NCI-H2171 (cell line): Measurements from ENCODE around the gene DCLK2.
A peak's percentile ranks its signal among the peaks of the same experiment; 100 is the strongest.

ENCODE experiments used
- DNase-seq: peaks from one replicate; lab custom pipeline; 2025; lab: John Stamatoyannopoulos, UW

Gene DCLK2

DNA sequence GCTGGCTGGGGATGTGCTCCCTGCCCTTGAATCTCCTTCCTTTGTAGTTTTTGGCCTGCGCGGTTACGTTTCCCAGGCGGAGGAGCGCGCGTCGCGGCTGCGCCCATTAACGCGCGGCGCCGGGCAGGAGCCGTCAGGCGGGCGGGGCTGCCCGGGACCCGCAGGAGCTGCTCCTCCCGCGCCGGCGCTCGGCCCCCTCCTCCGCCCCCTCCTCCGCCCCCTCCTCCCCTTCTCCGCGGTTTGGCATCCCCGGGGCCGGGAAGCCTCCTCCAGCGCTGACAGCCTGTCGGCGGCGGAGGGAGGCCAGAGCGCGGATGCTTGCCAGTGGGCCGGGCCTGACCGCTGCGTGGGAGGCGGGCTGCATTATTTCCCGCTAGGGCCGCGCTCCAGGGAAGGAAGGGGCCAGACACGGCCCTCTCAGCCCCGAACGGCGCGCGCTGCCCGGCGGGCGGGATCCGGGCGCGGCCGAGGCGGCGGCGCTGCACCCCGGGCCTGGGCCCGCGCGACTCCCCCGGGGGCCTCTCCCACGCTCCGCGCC is at the start of gene DCLK2:
Gene DCLK2 (plus strand): TSS at position 405 of the 538 bp plus-strand sequence. CDS start 583 bp downstream, outside the sequence.
- DNase-seq, result peak; percentile 60

DNA sequence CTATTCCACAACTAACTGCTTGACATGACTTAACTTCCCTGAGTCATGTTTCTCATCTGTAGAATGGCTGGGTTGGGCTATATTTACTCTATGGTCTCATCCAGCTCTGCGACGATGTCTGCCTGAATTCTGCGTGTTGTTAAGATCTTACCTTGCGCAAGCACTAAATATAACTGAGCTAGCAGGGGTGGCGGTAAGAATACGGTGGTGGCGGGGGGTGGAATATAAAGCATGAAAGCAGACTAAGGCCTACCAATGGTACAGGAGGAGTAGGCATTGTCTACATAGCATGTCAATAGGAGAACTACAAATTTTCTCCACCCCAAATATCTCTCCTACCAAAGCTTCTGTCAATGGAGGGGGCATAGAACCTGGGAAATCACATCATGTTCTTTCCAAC is 45.7 kb upstream of the DCLK2 start:
- no peak for DNase-seq

DNA sequence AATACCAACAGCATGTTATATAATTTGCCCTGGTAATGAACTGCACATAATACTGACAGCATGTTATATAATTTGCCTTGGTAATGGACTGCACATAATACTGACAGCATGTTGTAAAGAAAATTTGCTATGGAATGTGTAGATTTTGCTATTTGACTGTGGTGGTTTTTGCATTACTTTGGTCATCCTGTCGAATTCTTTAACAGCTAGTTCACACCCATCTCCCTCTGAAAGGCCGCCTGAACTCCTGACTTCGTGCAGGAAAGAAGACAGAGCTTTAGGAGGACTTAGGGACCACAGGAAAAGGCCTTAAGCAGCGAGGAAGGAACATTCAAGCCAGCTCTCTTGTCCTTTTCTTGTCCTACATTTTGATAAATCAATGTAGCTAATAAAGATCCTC is 45.2 kb upstream of the DCLK2 start:
- DNase-seq, result no peak

DNA sequence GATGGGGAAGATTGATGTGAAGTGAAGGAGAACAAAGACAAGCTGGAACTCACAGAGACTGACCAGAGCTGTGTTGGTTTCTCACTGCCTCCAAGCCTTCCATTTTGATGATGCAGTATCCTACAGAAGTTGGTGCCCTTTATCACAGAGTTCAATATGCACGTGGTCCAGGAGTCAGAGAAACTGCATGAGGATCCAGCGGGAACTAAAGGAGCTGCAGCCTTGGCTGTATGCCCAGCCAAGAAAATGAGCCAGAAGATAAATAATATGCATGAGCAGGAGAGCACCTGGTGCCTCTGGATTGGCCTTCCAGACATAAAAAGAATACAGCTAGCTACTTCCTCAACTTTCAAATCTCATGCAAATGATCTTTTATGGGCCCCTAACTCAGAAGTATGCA is 44.3 kb upstream of the DCLK2 start:
- peak; percentile 19 for DNase-seq

- DNase-seq, result no peak
Measured at GRCh38 chr4:150037251-150037856, 40.9 kb upstream of the DCLK2 start.

DNA sequence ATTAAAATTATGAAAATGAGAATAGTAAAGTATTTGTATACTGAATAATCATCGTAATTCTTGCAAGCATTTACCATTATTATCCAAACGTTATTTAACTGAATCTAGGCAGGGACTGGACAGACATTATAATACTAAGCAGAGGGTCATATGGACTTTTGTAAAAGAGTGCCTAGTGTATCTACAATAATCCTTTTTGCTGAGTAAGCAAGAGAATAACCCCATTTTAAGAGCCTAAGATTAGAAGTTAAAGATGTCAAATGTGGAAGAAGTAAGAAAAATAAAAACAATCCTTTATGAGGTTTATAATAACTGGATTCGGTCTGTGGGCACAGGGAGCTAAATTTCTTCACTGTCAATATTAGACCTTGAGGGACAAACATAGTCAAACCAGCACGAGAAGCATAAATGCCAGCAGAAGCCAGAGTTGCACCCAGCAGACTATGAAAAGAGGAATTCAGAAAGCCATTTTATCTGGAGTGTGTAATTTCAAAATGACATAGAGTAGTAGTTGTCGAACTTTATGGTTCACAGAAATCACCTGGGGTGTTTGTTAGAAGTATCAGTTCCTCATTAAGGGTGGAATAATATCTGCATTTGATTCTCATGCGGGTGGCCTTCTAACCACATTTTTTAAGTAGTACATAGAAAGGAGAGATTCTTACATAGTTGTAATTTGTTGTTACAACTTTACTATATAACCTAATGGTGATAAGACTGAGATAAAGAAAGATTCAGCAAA is 39.7 kb upstream of the DCLK2 start:
- no peak for DNase-seq

DNA sequence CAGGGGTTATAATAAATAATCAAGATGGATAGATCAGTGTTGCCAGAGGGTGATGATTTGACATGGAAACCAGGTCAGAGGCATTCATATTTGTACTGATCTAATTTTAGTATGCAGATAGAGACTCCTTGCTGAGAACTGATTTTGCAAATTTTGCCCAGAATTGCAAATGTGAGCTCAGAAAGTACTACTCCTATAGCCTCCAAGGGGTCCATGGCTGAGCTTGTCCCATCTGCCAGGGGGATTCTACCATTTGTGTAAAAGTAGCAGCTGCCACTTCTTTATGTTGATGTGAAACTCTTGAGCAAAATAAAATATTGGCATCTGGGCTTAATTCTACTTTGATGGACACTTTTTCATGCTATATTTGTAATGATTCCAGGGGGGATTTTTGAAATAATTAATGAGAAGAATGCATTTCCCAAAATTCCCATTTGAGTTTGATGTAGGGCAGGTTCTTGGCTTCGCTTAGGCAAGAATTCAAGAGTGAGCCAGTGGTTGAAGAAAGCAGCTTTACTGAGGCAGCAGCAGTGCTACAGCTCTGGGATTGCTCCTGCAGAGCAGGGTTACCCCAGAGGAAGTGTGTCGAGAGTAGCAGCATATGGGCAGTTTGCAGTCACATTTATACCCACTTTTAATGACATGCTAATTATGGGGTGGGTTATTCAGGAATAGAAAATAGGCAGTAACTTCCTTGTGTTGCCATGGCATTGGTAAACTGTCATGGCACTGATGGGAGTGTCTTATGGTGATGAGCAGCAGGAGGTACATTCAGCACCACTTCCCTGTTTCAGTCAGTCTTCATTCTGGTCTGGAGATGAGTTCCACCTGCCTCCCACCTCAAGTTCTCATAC is 38.7 kb upstream of the DCLK2 start:
- DNase-seq, result peak; percentile 2

DNA sequence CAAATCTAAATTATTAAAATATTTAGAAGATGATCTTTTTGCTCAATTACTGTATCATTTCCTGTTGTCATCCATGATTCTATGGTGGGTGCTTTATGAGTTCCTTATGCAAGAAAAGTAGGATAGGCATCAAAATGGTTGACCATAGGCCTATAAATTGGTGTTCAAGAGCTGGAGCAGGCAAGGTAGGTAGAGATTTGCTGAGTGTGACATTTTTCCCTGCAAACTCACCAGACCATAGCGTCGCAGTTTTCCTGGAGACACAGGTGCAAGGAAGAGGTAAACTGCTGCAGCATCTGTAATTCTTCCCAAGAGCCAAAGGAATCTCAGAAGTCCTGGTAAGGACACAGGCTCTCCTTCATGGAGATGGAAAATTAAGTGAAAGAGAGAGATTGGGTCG is 33.7 kb upstream of the DCLK2 start:
- no peak for DNase-seq

- no peak for DNase-seq
Measured at GRCh38 chr4:150045410-150045809, 32.8 kb upstream of the DCLK2 start.

- DNase-seq, result no peak
Measured at GRCh38 chr4:150046728-150047217, 31.5 kb upstream of the DCLK2 start.

DNA sequence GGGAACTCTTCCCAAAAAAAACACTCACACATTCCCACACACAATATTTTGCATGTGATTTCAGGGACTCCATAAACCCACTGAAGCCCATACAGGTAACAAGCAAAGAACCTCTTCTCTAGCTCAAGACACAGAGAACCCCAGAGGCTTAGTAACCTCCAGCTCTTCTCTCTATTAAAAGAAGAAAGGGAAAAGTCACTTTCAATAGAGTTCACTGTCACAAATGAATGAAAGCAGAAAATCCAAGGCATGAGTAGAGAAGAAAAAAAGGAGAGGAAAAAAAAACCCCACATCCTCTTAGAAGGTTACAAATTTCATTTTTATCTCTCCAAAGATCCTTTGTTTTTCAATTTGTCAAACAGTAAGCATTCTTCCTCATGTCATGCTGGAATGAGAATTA is 30.7 kb upstream of the DCLK2 start:
- no peak for DNase-seq

GRCh38 chr4:150049682-150050081 is 28.6 kb upstream of the DCLK2 start:
- no peak for DNase-seq

DNA sequence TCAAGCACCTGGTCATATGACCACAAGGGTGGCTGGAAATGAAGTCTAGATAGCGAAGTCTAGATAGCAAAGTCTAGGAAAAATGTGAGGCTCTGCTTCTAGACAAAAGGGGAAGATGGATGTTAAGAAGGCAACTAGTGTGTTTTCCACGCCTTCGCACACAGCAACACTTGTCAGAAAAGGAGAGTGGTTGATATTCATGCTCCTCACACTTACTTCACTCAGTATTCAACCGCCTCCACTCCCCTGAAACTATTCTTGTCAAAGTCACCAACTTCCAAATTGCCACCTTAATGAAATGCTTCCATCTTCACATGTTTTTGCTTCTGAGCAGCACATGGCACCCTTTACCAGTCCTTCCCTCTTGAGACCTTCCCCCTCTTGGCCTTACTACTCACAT is 27.7 kb upstream of the DCLK2 start:
- no peak for DNase-seq

DNA sequence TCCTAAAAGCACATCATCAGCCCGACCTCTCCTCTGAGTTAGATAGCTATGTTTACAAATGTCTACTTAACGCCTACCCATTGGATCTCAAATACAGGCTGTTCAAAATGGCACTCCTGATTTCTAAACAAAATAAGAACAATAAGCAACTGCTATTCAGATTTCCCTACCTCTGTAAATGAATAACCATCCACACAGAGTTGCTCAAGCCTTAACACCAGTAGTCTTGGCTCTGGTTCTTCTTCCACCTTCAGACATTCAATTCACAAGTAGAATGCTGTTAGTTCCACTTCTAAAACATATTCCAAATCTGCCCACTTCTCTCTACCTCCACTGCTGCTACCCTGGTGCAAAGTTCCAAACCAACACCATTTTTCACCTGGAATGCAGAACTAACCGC is 27.1 kb upstream of the DCLK2 start:
- no peak for DNase-seq

- DNase-seq, result no peak
Measured at GRCh38 chr4:150055467-150055866, 22.8 kb upstream of the DCLK2 start.

DNA sequence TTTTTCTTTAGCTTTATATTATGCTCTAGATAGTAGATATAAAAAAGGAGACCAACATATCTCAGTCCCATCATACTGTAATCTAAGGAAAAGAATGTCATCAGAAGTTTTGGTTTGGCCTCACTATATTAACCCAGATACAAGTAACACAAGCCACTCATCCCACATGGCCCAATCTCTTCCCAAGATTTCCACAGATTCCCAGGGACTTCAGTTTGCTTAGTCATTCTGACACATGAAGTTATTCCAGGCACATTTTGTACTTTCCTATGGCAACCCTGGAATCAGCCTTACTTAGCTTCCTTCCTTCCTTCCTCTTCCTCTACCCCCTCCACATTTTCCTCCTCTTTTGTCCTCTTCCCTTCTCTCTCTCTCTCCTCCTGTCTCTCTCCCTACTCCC is 21.7 kb upstream of the DCLK2 start:
- no peak for DNase-seq

DNA sequence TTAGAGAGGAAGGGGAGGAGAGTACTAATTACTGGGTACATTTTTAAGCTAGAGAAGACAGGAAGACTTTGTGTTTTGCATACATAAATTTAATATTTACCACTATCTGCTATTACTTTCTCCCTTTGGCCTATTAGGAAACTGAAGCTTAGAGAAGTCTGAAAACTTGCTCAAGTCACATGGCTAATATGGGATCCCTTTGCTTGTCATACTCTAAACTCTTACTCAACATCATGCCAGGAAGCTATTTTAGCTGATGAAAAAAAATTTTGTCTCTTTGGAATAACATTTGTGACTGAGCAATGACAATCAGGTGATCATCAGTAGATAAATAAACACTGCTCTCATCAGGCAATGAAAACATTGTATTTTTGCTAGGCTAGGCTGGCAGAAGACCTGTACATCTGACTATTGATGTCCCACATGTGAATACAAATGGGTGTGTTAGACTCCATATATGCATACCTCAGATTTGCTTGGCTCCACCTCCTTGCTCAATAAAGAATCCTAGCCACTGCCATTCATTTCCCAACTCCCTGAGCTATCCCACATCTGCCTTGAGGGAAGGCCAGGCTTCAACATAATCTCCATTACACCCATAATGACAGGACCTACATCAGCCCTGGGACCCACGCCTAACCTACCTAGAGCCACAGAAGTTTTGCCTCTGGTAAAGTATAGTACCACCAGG is 17.0 kb upstream of the DCLK2 start:
- DNase-seq, result no peak

DNA sequence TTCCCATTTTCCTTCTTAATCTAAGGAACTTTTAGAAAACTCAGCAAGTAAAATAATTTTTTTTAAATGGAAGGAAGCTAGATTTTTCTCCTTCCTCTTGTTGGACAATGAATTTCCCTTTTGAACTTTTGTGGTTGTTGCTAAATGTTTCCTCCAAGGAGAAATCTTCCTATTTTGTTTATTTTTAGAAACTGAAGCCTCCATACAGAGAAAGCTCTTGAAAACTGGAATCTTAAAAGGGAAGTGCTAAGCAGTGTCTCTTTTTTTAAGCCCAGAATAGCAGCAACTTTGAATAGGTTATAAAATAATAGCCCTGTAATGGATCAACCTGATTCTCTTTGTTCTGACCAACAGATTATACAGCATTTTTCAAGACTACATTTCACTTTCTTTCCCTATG is 15.1 kb upstream of the DCLK2 start:
- DNase-seq, result no peak

DNA sequence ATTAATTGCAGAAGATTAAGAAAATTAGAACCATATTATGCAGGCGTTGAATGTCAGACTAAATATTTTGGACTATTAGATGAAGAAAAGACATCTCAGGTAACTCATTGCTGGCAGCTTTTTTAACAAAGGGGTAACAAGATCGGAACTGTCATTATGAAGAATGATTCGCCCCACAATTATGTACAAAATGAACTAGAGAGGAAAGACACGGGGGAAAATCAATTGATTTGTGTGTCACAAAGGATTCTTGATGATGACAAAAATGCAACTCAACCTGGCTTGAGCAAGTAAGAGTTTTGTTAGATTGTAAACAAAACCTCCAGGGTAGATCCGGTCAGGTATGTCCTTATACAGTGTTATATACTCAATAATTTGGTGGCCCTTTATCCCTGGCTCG is 12.5 kb upstream of the DCLK2 start:
- DNase-seq, result no peak

DNA sequence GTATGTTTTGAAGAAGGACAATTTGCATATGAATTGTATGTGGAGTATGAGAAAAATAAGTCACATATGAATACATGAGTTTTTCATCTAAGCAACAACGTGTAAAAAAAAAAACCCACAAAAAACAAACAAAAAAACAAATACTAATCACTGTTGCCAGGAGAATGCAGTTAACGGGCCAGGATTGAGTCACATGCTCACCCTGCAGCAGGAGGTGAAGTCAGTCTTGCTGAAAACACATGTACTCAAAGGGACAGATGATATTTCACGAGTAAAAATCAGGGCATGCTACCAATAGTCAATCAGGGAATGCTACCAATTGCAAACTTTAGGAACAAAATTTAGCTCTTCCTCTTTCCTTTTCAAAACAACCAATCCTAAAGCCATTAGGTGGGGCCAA is 10.4 kb upstream of the DCLK2 start:
- DNase-seq, result no peak

GRCh38 chr4:150068300-150068960 is 9.8 kb upstream of the DCLK2 start:
- no peak for DNase-seq
